HepG2 (cell line): ENCODE measurements around the gene EIF1. TPM values are rescaled to one million over a fixed set of nuclear protein-coding genes. Genes with fewer than 3 reads are reported as not detected.

Experiments
- CCDC6 ChIP-seq: sonication (generic); formaldehyde crosslinking; IDR thresholded peaks from 2 replicates; pipeline ENCODE4 v1.8.1; 2022; ENCODE audit warnings: mild to moderate bottlenecking, missing genetic modification reagents, moderate library complexity
- CENPX ChIP-seq: sonication (generic); formaldehyde crosslinking; IDR thresholded peaks from 2 replicates; pipeline ENCODE4 v1.9.0; 2021; ENCODE audit warnings: mild to moderate bottlenecking, missing genetic modification reagents, moderate library complexity
- DNMT1 ChIP-seq: sonication (generic); formaldehyde crosslinking; IDR thresholded peaks from 2 replicates; pipeline ENCODE4 v1.5.1; 2020; ENCODE audit warnings: mild to moderate bottlenecking, missing genetic modification reagents
- HIC2 ChIP-seq: sonication (generic); formaldehyde crosslinking; IDR thresholded peaks from 2 replicates; pipeline ENCODE4 v1.9.0; 2022; ENCODE audit warnings: low read depth, missing genetic modification reagents
- JUN ChIP-seq: sonication (generic); formaldehyde crosslinking; IDR thresholded peaks from 2 replicates; pipeline ENCODE4 v1.4.0; 2020; ENCODE audit warnings: mild to moderate bottlenecking, missing genetic modification reagents
- KAT7 ChIP-seq: IDR thresholded peaks from 2 replicates; pipeline ENCODE4 v1.6.1; 2018; ENCODE audit warnings: borderline replicate concordance, missing compliant biosample characterization
- MTA1 ChIP-seq: sonication (generic); formaldehyde crosslinking; IDR thresholded peaks from 2 replicates; pipeline ENCODE4 v1.4.0; 2020; ENCODE audit warnings: missing genetic modification reagents, mild to moderate bottlenecking, borderline replicate concordance
- NBN ChIP-seq: fragments of 450-650 bp; conservative IDR thresholded peaks from 2 replicates; pipeline ENCODE4 v1.6.1; 2017
- NR0B2 ChIP-seq: sonication (generic); formaldehyde crosslinking; IDR thresholded peaks from 2 replicates; pipeline ENCODE4 v1.4.0; 2020; ENCODE audit warnings: mild to moderate bottlenecking, missing genetic modification reagents
- RNF2 ChIP-seq: fragments of 450-650 bp; conservative IDR thresholded peaks from 2 replicates; pipeline ENCODE4 v1.6.1; 2016; ENCODE audit warnings: low read depth
- SIN3B ChIP-seq: fragments of 150-350 bp; IDR thresholded peaks from 2 replicates; pipeline ENCODE4 v1.6.1; 2014; ENCODE audit warnings: low read length
- THAP7 ChIP-seq: sonication (generic); formaldehyde crosslinking; IDR thresholded peaks from 2 replicates; pipeline ENCODE4 v1.8.1; 2023; ENCODE audit warnings: mild to moderate bottlenecking, missing genetic modification reagents
- ZBTB39 ChIP-seq: sonication (generic); formaldehyde crosslinking; IDR thresholded peaks from 2 replicates; pipeline ENCODE4 v1.5.0; 2020; ENCODE audit warnings: missing genetic modification reagents
- ZNF234 ChIP-seq: sonication (generic); formaldehyde crosslinking; conservative IDR thresholded peaks from 2 replicates; pipeline ENCODE4 v1.5.1; 2020; ENCODE audit warnings: mild to moderate bottlenecking, missing genetic modification reagents
- ZNF318 ChIP-seq: sonication (generic); formaldehyde crosslinking; IDR thresholded peaks from 2 replicates; pipeline ENCODE4 v1.4.0; 2020; ENCODE audit warnings: mild to moderate bottlenecking, missing genetic modification reagents
- polyA plus RNA-seq, 8 experiments: library from polyadenylated mRNA; depleted of rRNA in 3 of 8; stranded (reverse) in 7 of 8; unstranded in 1 of 8; fragments of >200 nt; fragmentation: Illumina TruSeq in 4 of 8; extraction: Trizol in 4 of 8; gene quantifications; 2 replicates each; pipeline versions ENCODE4 v1.2.1 to v1.2.3, GENCODE V29; 2011 to 2016; ENCODE audit warnings: low read depth in 4 of 8, missing spikeins in 1 of 8, mixed read lengths in 1 of 8; ENCODE audit not compliant: insufficient read depth in 1 of 8
- total RNA-seq, 5 experiments: library from RNA; depleted of rRNA; stranded (reverse); fragments of >200 nt; fragmentation: Illumina TruSeq; extraction: Trizol; gene quantifications; 2 replicates each; pipeline ENCODE4 v1.2.3, GENCODE V29; 2016; ENCODE audit warnings: low read depth in 1 of 5

EIF1 gene
- total and polyA plus RNA-seq, 2 of the 13 experiments (the other 11 are each of a cell fraction or from before 2014, with no cell fraction given): 147 to 517 TPM

GRCh38 chr17:41738077-41738800 is 49.6 kb downstream of the EIF1 start (continued):
- TF ChIP-seq HIC2 (CRISPR knock-in tag): 0 out of 2 replicates have a peak, but pooled peaks have one; percentile 59
- TF ChIP-seq ZBTB39: no peak
- TF ChIP-seq NR0B2 (CRISPR knock-in tag): no peak
- 0 out of 2 replicates have a peak, but pooled peaks have one; percentile 14 for TF ChIP-seq RNF2
- TF ChIP-seq DNMT1 (CRISPR knock-in tag): peak; percentile 50; the same call in 1 of the 2 replicates
- no peak for TF ChIP-seq CENPX (CRISPR knock-in tag)
- peak; percentile 33; the same call in 1 of the 2 replicates for TF ChIP-seq KAT7 (CRISPR knock-in tag)
- TF ChIP-seq SIN3B: no peak
- TF ChIP-seq THAP7 (CRISPR knock-in tag): peak; percentile 88
- TF ChIP-seq ZNF318: no peak
- TF ChIP-seq JUN: no peak
- no peak for TF ChIP-seq ZNF234 (CRISPR knock-in tag)
- TF ChIP-seq NBN: no peak
- 0 out of 2 replicates have a peak, but pooled peaks have one; percentile 52 for TF ChIP-seq CCDC6 (CRISPR knock-in tag)
- TF ChIP-seq MTA1: 0 out of 2 replicates have a peak, but pooled peaks have one; percentile 72
